Testis (tissue), 3 donors: ENCODE data around the gene ERBB4. TPM values are rescaled to one million over a fixed set of nuclear protein-coding genes. Genes with fewer than 3 reads are reported as not detected.
A peak's percentile ranks its signal among the peaks of the same experiment; 100 is the strongest.

ENCODE experiments used
- DNase-seq: peaks from one replicate; pipeline ENCODE4 v3.0.0-alpha.2; 2019
- H3K27ac ChIP-seq, 2 donors: fragments of 200-600 bp; sonication (generic); one replicate each; pipeline ENCODE4 v1.5.1; 2019
- H3K27me3 ChIP-seq: fragments of 200-600 bp; sonication (generic); one replicate; pipeline ENCODE4 v1.5.1; 2019
- H3K36me3 ChIP-seq: fragments of 200-600 bp; sonication (generic); one replicate; pipeline ENCODE4 v1.5.1; 2017; ENCODE audit warnings: low read depth; ENCODE audit errors: missing control alignments
- H3K4me1 ChIP-seq: fragments of 200-600 bp; sonication (generic); one replicate; pipeline ENCODE4 v1.5.1; 2019
- H3K4me3 ChIP-seq, 2 donors: fragments of 200-600 bp; sonication (generic); one replicate each; pipeline ENCODE4 v1.5.1; 2017 to 2019
- H3K9me3 ChIP-seq: fragments of 200-600 bp; sonication (generic); one replicate; pipeline ENCODE4 v1.5.1; 2017
- POLR2A ChIP-seq: fragments of 450-650 bp; IDR thresholded peaks from one replicate; pipeline ENCODE4 v1.6.1; 2017; ENCODE audit warnings: antibody characterized with exemption, mild to moderate bottlenecking, moderate library complexity
- WGBS, 2 donors: methylation state at CpG; one replicate each; pipeline ENCODE4 v1.1.5; 2018; 5-methylcytosine and 5-hydroxymethylcytosine counted together
- intact Hi-C: fragments of 100-400 bp; cut with DNase I; formaldehyde crosslinking; loops from one replicate; pipeline ENCODE4 v1.15.1; 2023; ENCODE audit warnings: low total_unique reads
- polyA plus RNA-seq: library from polyadenylated mRNA; stranded (reverse); fragments of 350-450 nt; fragmentation: Illumina TruSeq; extraction: RNeasy Lipid Tissue Mini Kit (QIAGEN cat#74804); gene quantifications from one replicate; pipeline ENCODE4 v1.2.3, GENCODE V29; 2014; ENCODE audit warnings: low read depth, low replicate concordance; ENCODE audit not compliant: insufficient read depth
- total RNA-seq, 2 donors: library from RNA; depleted of rRNA; stranded (reverse); fragments of >200 nt; gene quantifications; one replicate each; pipeline ENCODE4 v1.2.3, GENCODE V29; 2016
- TF ChIP-seq, protein P1 (sequence below), 3 experiments: fragments of 450-650 bp in 2 of 3; fragments of 200-600 bp in 1 of 3; sonication (generic) in 1 of 3; IDR thresholded peaks; one replicate each; pipeline ENCODE4 v1.5.1; 2016 to 2019; ENCODE audit warnings: antibody characterized with exemption in 3 of 3, mild to moderate bottlenecking in 2 of 3, moderate library complexity in 1 of 3

ERBB4 gene
- total and polyA plus RNA-seq, 3 donors from 2014 or later = 6.1 to 62.7 (median 47.7) TPM

DNA sequence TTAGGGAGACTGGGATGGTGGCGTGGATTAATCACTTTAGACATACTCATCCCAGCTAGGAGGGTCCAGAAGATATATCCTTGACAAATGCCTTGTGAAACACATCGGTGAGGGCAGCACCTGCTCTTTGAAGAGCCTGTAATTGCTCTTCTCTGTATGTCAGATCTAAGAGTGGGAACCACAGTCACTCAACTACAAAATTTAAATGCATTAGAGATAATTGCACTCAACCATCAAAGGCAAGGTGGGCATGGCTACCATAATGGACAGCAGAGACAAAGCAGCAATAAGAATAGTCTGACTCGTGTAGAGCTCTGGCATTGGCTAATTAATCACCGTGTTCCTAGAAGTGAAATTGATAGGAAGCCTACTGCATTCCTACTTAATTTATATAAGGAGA is 96.8 kb downstream of the ERBB4 start:
- no peaks in the 10 kb centered on the region for H3K9me3 ChIP-seq
- no peak overlapping the region for H3K4me3 ChIP-seq
- WGBS, 2 donors = 87 to 92% methylated on average over 4 of the region's 4 CpGs
- H3K27me3 ChIP-seq = no peaks in the 10 kb centered on the region
- DNase-seq = no peak
- TF ChIP-seq, protein P1, sequence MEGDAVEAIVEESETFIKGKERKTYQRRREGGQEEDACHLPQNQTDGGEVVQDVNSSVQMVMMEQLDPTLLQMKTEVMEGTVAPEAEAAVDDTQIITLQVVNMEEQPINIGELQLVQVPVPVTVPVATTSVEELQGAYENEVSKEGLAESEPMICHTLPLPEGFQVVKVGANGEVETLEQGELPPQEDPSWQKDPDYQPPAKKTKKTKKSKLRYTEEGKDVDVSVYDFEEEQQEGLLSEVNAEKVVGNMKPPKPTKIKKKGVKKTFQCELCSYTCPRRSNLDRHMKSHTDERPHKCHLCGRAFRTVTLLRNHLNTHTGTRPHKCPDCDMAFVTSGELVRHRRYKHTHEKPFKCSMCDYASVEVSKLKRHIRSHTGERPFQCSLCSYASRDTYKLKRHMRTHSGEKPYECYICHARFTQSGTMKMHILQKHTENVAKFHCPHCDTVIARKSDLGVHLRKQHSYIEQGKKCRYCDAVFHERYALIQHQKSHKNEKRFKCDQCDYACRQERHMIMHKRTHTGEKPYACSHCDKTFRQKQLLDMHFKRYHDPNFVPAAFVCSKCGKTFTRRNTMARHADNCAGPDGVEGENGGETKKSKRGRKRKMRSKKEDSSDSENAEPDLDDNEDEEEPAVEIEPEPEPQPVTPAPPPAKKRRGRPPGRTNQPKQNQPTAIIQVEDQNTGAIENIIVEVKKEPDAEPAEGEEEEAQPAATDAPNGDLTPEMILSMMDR (IDR thresholded peaks at IDR 0.05) = no peak
- no peak for TF ChIP-seq POLR2A
- no peak overlapping the region for H3K27ac ChIP-seq
- no peaks in the 10 kb centered on the region for H3K36me3 ChIP-seq
- intact Hi-C loops = no loop called here
- no peaks in the 10 kb centered on the region for H3K4me1 ChIP-seq

DNA sequence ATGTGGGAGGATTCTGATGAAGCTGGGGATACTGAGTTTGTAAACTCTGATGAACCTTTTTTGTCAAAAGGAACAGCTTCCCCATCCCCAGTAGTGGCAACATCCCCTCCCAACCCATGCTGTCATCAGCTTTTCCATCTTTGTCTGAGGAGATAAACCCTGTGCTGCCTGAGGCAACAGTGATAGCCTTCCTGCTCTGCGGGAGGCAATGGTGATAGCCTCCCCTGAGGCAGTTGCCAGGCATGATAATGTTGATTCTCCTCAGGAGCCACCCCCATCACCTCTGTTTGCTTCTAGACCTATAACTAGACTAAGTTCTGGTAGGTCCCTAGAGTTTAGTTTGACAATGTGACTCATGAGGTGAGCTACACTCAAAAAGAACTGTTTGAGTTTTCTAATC is 97.5 kb downstream of the ERBB4 start:
- 88% methylated on average over 1 of the region's 1 CpG for WGBS, 2 donors
- Histone ChIP-seq H3K27ac (no peak overlapping the region), H3K4me3 (no peak overlapping the region), H3K4me1 (no peaks in the 10 kb centered on the region), H3K36me3 (no peaks in the 10 kb centered on the region), H3K27me3 (no peaks in the 10 kb centered on the region), H3K9me3 (no peaks in the 10 kb centered on the region)
- no peak for DNase-seq
- intact Hi-C loops = no loop called here
- TF ChIP-seq, protein P1 (IDR thresholded peaks at IDR 0.05) = no peak
- no peak for TF ChIP-seq POLR2A

DNA sequence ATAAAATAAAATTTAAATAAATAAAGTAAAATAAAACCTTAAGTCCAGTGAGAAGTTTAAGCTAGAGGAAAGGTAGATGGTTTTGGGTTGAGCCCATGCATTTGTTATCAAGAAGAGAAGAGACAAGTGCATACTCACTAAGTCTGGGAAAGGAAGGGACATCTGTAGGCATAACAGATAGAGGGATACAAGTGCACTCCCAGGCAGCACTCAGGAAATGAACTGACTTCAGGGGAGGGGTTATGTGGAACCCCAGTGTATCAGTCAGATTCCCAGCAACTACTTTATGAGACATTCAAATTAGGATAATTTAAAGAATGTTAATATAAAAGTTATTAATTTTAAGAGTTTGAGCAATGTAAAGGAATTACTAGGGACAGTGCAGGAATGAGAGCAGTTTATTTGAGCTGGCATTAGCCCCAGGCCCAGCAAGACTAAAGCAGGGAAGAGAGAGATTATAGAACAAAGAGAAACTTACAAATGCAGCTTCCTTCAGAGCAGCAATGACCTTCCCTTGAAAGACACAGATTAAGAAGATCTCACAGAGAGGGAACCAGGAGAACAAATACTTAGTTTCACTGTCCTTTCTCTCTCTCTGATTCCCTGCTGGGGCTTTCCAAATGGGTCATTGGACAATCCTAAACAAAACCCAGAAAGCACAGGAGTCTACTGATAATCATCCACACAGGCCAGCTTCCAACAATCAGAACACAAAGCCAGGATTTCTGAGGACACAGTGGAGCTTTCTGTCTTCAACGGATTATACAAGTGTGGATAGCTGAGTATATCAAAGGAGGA is 109.7 kb downstream of the ERBB4 start:
- no peak overlapping the region for H3K4me3 ChIP-seq
- no peaks in the 10 kb centered on the region for H3K9me3 ChIP-seq
- peak overlapping the region; percentile 39 to 50 for H3K27ac ChIP-seq
- intact Hi-C loops = no loop called here
- no peaks in the 10 kb centered on the region for H3K4me1 ChIP-seq
- DNase-seq = peak; percentile 51
- TF ChIP-seq, protein P1 (IDR thresholded peaks at IDR 0.05) = no peak
- no peak for TF ChIP-seq POLR2A
- WGBS, 2 donors = 34 to 67% methylated on average over 1 of the region's 1 CpG
- no peaks in the 10 kb centered on the region for H3K36me3 ChIP-seq
- H3K27me3 ChIP-seq = no peaks in the 10 kb centered on the region

DNA sequence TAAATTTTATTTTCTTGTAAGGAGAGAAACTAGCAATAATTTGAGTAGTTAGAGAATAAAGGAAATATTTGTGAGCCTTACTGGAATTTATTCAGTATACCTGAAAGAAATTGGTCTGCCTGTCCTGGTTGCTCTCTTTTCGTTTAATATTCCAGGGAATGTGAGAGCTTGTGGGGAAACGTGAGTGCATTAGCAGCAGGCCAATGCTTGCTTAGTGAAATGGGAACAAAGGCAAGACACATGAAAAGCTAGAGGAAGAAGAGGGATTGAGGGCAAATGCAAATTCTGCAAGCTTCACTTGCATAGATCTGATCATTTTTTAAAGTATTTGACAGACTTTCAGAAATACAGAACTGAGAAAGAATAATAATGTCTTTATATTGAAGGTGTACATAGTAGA is 111.0 kb downstream of the ERBB4 start:
- intact Hi-C loops = no loop called here
- DNase-seq = no peak
- Histone ChIP-seq H3K9me3 (no peaks in the 10 kb centered on the region), H3K27ac (no peak overlapping the region), H3K4me3 (no peak overlapping the region), H3K4me1 (no peaks in the 10 kb centered on the region), H3K36me3 (no peaks in the 10 kb centered on the region), H3K27me3 (no peaks in the 10 kb centered on the region)
- WGBS, 2 donors = 62 to 71% methylated on average over 2 of the region's 2 CpGs
- TF ChIP-seq, protein P1 (IDR thresholded peaks at IDR 0.05) = no peak
- TF ChIP-seq POLR2A = no peak
